ENCODE results near the gene CAB39. TPM values are rescaled to one million over a fixed set of nuclear protein-coding genes. Genes with fewer than 3 reads are reported as not detected.

The CAB39 gene
- total and polyA plus RNA-seq, 2 donors (not counting 3 experiments of a cell fraction or from before 2014, with no cell fraction given) = 25.7 to 53.7 TPM

- Histone ChIP-seq H3K79me2 (ENCODE audit: control insufficient read depth, insufficient read depth, low read length) (peaks cover 59% of the 10 kb centered on the region), H3K9ac (replicated peaks; ENCODE audit: extremely low read depth, insufficient read depth, low read length) (peak overlapping the region; percentile 94), H3K4me2 (ENCODE audit: insufficient read depth, low read length) (peak overlapping the region; percentile 97), H3K9me3 (replicated peaks; ENCODE audit: control insufficient read depth, insufficient read depth, low read length) (no peaks in the 10 kb centered on the region), H3K36me3 (ENCODE audit: control insufficient read depth in 2 of 2, extremely low read depth in 1 of 2, insufficient read depth in 2 of 2, low read length in 2 of 2) (peaks cover 0 to 3% of the 10 kb centered on the region in 2 experiments), H2AFZ (ENCODE audit: low read depth, low read length) (no peak overlapping the region), H3K27me3 (ENCODE audit: control insufficient read depth in 2 of 2, insufficient read depth in 2 of 2, low read length in 2 of 2) (no peaks in the 10 kb centered on the region), H3K4me3 (replicated peaks in 1 of 3; ENCODE audit: insufficient read depth in 1 of 3, low read depth in 1 of 3, low read length in 3 of 3) (peak overlapping the region; percentile 75 to 94 (median 91)), H4K20me1 (replicated peaks; ENCODE audit: control insufficient read depth, extremely low read depth, insufficient read depth, low read length) (peaks cover 12% of the 10 kb centered on the region), H3K4me1 (ENCODE audit: control insufficient read depth, extremely low read depth, insufficient read depth, low read length) (peaks cover 20% of the 10 kb centered on the region), H3K9me1 (replicated peaks; ENCODE audit: control insufficient read depth, extremely low read depth, insufficient read depth, low read length) (no peaks in the 10 kb centered on the region), H3K27ac (ENCODE audit: insufficient read depth, low read depth, low read length) (peak overlapping the region; percentile 84)
- CTCF ChIA-PET = interaction anchor here (0.5 to 4.3 kb wide), 25 partner anchors 8 to 1172 kb away, joined by 3 to 107 read pairs (median 5); no protein-coding TSS in a partner anchor
- dilution Hi-C loops (cut with MboI; ENCODE audit: extremely low pct_ligation_motif_present, low sequenced_read_pairs) = no loop called here
- FAIRE-seq (no peak), DNase-seq (ENCODE audit: low read depth, low spot score) (peak; percentile 11)
- TF ChIP-seq GATA2 (IDR thresholded peaks at IDR 0.05; ENCODE audit: insufficient read depth, insufficient read length, low read depth, low read length) (no peak), MAX (IDR thresholded peaks at IDR 0.05; ENCODE audit: insufficient read depth, insufficient read length) (no peak), EZH2 (IDR thresholded peaks at IDR 0.05; ENCODE audit: borderline replicate concordance, low read depth, low read length, severe bottlenecking) (no peak), MYC (IDR thresholded peaks at IDR 0.05; ENCODE audit: low read depth, low read length) (no peak), FOS (IDR thresholded peaks at IDR 0.05; ENCODE audit: borderline replicate concordance, insufficient read depth, low read length) (no peak), JUN (IDR thresholded peaks at IDR 0.05; ENCODE audit: borderline replicate concordance, insufficient read depth, insufficient read length, low read depth) (no peak), CTCF (IDR thresholded peaks at IDR 0.05; ENCODE audit: extremely low read depth in 1 of 2, insufficient read depth in 1 of 2, low read depth in 1 of 2, low read length in 2 of 2) (no peak), POLR2AphosphoS5 (IDR thresholded peaks at IDR 0.05; ENCODE audit: insufficient read depth, low read depth, low read length) (no peak), POLR2A (IDR thresholded peaks at IDR 0.05; ENCODE audit: low read depth, low read length) (no peak)
- POLR2A ChIA-PET = interaction anchor here (0.9 to 1.6 kb wide), 2 partner anchors 80 to 82 kb away, joined by 4 to 6 read pairs; no protein-coding TSS in a partner anchor
- intact Hi-C loops (cut with micrococcal nuclease) = loop anchor here (2.0 to 5.0 kb wide), 5 partner anchors 43 to 706 kb away; no protein-coding TSS in a partner anchor
- no TSS peak for BruUV-seq (replicated peaks)
These were observed 891 bp downstream of the CAB39 start for GRCh38 chr2:230713331-230714135.

All from endothelial cell of umbilical vein (primary cell).